Esophagus squamous epithelium (tissue), 4 donors: Measurements from ENCODE around the gene PTPRD.

Source experiments
- CTCF ChIP-seq, 6 experiments: fragments of 450-650 bp in 4 of 6; fragments of 200-600 bp in 2 of 6; sonication (generic) in 2 of 6; IDR thresholded peaks; one replicate each; pipeline ENCODE4 v1.5.1; 2016 to 2019; ENCODE audit warnings: antibody characterized with exemption in 6 of 6, mild to moderate bottlenecking in 4 of 6, moderate library complexity in 4 of 6
- POLR2A ChIP-seq, 4 donors: fragments of 450-650 bp; IDR thresholded peaks; one replicate each; pipeline ENCODE4 v1.6.1; 2017; ENCODE audit warnings: antibody characterized with exemption in 4 of 4, mild to moderate bottlenecking in 4 of 4, moderate library complexity in 3 of 4

DNA sequence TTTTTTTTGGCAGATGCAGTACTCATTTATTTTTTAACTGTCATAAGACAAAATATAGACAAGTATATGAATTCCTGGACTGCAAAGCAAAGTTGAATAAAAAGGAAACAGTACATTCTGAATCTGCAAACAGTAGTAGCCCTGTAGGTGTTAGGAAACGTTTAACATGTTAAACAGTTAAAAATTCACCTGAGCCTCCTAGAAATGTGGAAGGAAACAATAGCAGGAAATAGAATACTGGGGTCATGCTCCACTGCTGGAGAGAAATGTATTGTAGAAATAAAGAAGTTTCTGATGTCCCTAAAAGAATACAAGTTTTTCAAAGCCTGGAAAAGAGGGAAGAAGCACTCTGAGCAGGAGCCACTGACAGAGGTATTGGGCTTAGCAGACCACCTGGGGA, 866.0 kb downstream of the PTPRD start:
- TF ChIP-seq CTCF (IDR thresholded peaks at IDR 0.05) (no peak), POLR2A (IDR thresholded peaks at IDR 0.05) (no peak)
